NCI-H748 (cell line): ENCODE results near the gene TTLL11.

Experiments used
- DNase-seq: peaks from one replicate; lab custom pipeline; 2025; ENCODE audit not compliant: unreplicated experiment; lab: John Stamatoyannopoulos, UW

TTLL11 gene

GRCh38 chr9:121780177-121781040 is 312.7 kb downstream of the TTLL11 start:
- peak; percentile 30 for DNase-seq

DNA sequence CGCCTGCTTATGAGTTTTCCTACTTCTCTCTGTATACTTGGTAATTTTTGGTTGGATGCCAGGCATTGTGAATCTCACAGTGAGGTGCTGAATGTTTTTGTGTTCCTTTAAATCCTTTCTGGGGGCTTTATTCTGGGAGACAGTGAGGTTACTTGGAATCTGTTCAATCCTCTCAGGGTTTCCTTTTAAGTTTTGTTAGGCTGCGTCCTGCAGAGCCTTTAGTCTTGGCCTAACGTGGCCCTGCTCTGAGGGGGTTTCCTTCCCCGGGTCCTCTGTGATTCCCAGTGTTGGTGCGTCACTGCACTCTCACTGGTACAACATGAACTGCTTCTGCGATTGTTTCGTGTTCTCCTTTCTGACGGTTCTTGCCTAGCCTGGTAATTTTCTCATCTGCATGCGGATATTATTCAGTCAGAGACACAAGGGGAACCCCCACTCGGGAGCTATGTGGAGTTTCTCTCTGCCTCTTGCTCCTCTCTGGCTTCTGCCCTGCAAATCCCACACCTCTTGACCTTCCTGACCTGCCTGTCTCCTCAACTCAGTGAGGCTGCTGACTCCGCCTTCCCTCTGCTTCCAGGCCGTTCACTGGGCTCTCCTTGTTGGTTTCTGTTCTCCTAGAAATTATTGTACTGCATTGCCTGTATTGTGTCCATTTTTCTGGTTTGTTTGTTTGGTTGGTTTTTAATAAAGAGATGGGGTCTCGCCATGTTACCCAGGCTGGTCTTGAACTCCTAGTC is 313.6 kb downstream of the TTLL11 start:
- no peak for DNase-seq

DNA sequence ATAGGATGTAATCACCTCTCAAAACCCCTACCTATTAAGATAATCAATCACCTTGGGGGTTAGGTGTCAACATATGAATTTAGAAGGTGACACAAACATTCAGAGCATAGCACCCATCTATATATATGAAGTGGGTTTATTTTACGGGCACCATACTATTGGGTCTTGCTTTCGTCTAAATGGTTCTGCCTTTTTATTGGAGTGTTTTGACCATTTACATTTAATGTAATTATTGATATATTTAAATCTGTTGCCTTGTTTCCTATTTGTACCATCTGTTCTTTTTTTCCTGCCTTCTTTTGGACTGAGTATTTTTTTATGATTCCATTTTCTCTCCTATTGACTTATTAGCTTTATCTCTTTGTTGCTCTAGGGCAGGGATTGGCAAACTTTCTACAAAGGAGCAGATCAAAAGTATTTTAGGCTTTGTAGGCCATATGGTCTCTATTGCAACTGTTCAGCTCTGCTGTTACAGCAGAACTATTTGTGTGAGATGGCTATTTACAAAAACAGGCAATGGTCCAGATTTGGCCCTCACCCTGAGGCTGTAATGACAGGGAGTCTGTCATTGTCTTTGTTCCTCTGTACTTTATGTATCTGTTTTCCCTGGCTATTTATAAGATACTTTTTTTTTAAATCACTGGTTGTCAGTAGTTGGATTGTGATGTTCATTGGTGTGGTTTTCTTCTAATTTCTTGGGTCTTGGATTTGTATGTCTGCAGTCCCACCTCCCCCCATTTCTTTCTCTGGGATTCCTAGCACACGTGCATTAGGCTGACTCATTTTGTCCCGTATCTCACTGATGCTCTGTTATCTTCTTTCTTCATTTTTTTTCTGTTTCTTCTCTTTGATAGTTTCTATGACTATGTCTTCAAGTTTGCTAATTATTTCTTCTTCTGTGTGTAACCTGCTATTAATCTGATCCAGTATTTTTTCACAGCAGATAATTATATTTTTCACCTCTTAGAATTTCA is 314.6 kb downstream of the TTLL11 start:
- no peak for DNase-seq

- no peak for DNase-seq
These were observed 316.1 kb downstream of the TTLL11 start for GRCh38 chr9:121776739-121777637.

DNA sequence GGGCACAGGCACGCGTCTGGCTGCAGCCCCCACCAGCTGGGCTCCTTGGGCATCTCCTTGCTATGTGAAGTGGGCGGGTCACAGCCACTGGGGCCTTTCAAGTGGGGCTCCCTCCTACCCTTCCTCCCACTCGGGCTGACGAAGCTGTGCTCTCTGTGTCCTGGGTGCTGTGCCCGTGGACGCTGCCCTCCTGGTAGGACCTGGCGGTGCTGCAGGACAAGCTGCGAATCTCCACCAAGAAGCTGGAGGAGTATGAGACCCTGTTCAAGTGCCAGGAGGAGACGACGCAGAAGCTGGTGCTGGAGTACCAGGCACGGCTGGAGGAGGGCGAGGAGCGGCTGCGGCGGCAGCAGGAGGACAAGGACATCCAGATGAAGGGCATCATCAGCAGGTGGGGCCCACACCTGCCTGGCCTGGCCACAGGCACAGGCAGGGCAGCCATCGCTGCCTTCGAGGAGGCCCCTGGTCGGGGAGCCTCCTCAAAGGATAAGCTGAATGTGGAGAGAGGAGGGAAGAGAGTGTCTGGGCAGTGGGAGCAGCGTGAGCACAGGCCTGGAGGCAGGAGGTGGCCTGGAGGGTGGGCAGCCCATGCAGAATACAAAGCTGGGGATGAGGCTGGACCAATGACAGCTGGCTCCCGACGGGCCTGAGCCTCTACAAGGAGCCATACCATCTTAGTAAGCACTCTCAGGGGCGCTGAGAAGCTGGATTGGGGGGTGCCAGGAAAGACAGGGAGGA is 316.9 kb downstream of the TTLL11 start:
- DNase-seq = no peak

- no peak for DNase-seq
These were observed 318.1 kb downstream of the TTLL11 start for GRCh38 chr9:121774715-121775613.

DNA sequence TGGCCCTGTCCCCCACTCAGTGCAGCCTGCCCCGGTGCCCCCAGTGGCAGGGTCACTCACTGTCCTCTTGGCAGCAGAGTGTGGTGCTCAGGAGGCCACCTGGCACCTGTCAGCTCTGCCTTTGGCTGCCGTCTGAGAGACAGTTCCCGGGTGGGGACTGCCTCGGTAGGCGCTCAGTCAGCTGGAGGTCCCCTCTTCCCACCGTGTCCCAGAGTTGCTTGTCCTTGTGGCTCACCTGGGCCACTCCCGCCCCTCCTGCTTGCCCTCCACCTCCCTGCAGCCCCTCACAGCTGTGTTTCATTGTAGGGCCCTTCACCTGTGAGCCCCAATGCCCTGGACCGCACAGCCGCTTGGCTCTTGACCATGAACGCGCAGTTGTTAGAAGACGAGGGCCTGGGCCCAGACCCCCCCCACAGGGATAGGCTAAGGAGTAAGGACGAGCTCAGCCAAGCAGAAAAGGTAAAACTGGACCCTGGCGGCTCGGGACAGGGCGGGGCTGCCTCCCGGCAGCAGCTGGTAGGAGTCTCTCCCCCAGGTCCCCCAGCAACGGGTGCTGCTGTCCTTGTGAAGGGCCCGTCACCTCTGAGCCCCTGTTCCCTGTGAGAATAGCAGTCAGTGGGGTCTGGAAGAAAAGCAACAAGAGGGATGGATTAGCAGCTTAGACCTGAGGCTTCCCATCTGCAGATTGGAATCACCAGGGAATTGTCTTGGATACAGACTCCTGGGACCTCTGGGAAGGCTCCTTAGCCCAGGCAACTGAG is 319.0 kb downstream of the TTLL11 start:
- no peak for DNase-seq

DNA sequence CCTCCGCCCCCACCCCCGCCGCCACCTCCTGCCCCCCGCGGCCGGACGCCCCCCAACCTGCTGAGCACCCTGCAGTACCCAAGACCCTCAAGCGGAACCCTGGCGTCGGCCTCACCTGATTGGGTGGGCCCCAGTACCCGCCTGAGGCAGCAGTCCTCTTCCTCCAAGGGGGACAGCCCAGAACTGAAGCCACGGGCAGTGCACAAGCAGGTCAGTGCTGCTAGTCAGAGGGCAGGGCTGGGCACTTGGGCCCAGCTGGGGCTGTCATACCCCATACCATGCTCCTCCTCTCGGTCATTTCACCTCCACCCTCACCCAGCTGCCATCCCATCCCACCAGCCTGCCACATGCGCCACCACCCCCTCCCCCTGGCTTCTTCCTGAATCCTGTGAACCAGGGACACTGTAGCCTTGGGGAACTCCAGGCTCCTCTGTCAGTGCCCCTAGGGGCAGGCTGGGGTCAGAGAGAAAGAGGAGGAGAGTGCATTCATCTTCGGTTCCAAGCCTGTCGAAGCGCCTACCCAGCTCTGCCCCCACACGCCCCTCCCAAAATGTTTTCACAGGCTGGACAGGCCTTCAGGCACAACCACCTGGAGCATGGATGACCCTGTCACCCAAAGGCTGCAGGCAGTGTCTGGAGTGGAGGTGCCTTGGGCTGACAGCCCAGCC is 319.7 kb downstream of the TTLL11 start:
- no peak for DNase-seq

DNA sequence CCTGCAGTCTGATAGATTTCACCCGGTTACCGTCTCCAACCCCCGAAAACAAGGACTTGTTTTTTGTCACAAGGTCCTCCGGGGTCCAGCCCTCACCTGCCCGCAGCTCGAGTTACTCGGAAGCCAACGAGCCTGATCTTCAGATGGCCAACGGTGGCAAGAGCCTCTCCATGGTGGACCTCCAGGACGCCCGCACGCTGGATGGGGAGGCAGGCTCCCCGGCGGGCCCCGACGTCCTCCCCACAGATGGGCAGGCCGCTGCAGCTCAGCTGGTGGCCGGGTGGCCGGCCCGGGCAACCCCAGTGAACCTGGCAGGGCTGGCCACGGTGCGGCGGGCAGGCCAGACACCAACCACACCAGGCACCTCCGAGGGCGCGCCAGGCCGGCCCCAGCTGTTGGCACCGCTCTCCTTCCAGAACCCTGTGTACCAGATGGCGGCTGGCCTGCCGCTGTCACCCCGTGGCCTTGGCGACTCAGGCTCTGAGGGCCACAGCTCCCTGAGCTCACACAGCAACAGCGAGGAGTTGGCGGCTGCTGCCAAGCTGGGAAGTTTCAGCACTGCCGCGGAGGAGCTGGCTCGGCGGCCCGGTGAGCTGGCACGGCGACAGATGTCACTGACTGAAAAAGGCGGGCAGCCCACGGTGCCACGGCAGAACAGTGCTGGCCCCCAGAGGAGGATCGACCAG is 320.4 kb downstream of the TTLL11 start:
- no peak for DNase-seq
